Putamen (tissue), 1 donor: ENCODE measurements around the gene SPOUT1.

Source experiments
- DNase-seq: peaks from one replicate; pipeline ENCODE4 v3.0.0-alpha.2; 2016; ENCODE audit warnings: low spot score

The SPOUT1 gene

GRCh38 chr9:128771745-128772519 is 57.7 kb downstream of the SPOUT1 start, which contains the start of gene ZER1:
ZER1 (minus strand) TSS chr9:128771927; CDS start chr9:128755565, 16,362 bp downstream.
- DNase-seq, result peak; percentile 92

- DNase-seq, result peak; percentile 17
These were observed 58.4 kb downstream of the SPOUT1 start for GRCh38 chr9:128771094-128771721.

- no peak for DNase-seq
These were observed 59.1 kb downstream of the SPOUT1 start for GRCh38 chr9:128770286-128771030.
